NCI-H345 (cell line): Measurements from ENCODE around the gene POLDIP3.
"Not testable (repeated sequence)": the region's sequence is repeated elsewhere in the genome, so short reads cannot be mapped to it uniquely, and the experiment has no call there.

Experiments used
- DNase-seq: peaks from one replicate; lab custom pipeline; 2025; lab: John Stamatoyannopoulos, UW

The POLDIP3 gene

GRCh38 chr22:42617155-42617983, 2.7 kb upstream of the POLDIP3 start:
- DNase-seq, result no peak

DNA sequence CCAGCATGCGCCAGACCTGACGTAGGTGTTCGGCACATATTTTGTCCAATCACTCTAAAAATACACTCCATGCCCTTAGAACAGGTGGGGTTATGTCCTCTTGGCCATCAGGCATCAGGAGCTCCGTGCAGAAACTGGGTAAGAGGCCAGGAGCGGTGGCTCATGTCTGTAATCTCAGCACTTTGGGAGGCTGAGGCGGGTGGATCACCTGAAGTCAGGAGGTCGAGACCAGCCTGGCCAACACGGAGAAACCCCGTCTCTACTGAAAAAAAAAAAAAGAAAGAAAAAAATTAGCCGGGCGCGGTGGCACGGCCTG, 1.1 kb upstream of the POLDIP3 start:
- not testable (repeated sequence) for DNase-seq

GRCh38 chr22:42615092-42615859, 593 bp upstream of the POLDIP3 start:
- peak; percentile 81 for DNase-seq

- DNase-seq, result no peak
Observed at GRCh38 chr22:42613872-42614301, 796 bp downstream of the POLDIP3 start.

DNA sequence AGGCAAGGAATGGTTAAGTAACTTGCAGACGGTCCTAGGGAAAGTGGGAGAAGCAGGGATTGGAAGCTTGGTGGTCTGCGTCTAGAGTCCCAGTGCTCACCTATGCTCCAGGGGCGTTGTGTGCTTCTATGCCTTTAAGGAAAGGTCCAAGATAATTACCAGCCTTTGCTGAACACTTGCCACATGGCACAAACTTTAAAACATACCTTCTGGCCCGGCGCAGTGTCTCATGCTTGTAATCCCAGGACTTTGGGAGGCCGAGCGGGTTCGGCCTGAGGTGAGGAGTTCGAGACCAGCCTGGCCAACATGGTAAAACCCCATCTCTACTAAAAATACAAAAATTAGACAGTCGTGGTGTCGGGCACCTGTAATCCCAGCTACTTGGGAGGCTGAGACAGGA, 2.3 kb downstream of the POLDIP3 start:
- DNase-seq, result no peak

- DNase-seq, result no peak
Observed at GRCh38 chr22:42611051-42611450, 3.6 kb downstream of the POLDIP3 start.

DNA sequence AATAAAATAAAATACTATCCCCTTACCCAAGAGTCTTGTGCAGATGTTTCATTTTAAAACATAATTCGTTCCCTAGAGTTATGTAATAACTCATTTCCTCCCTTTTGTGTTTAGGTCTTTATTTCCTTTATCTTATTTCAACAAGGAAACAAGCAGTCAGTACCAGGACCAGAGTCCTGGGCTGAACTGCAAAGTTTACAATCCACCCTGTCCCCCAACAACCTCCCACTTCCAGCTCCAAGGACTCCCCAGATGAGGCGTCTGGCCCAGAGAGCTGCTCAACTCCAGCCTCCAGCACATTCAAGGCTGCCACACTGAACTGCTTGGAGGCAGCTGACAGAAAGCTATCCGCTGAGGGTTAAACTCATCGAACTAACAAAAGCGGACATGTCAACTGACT, 4.5 kb downstream of the POLDIP3 start:
- DNase-seq, result no peak

DNA sequence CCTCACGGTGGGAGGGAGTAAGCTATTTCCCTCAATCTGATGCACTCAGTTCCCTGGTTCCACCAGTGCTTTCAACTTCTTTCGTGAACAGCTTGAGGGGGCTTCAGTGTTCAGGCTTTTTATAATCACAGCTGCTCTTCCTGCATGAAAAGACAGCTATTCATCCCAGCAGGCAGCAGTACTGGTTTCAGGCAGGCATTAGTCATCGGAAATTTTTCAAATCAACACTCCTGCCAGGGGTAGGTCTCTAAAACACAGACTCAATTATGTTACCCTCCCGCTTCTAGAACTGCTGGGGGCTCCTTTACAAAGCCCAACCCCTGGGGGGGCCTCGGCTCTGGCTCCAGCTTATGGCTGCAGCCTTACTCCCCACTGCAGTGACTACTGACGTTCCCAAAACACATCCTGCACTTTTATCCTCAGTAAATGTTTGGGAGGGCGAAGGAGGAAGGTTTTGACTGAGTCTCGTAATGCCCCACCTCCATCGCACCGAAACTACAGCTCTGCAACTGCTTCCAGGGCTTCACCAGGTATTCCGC, 5.8 kb downstream of the POLDIP3 start:
- no peak for DNase-seq

DNA sequence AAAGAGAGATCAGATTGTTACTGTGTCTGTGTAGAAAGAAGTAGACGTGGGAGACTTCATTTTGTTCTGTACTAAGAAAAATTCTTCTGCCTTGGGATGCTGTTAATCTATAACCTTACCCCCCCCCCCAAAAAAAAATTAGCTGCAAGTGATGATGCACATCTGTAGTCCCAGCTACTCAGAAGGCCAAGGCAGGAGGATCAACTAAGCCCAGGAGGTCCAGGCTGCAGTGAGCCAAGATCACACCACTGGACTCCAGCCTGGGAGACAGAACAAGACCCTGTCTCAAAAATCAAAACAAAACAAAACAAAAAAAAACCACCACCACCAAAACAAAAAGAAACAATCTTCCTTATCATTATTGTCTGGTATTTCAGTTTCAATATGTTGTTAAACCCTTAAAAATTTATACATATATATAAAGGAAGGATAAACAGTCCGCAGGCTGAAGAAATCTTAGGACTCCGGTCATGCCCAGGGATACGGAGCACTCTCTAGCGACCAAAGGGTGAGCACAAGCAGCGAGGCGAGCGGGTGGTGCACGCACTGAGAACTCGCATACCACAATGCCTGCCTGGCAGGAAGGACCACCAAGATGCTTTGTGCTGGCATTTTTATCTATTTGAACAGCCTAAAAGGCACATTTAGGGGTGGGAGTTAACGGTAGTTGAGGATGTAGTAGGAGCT, 6.4 kb downstream of the POLDIP3 start:
- DNase-seq, result no peak

DNA sequence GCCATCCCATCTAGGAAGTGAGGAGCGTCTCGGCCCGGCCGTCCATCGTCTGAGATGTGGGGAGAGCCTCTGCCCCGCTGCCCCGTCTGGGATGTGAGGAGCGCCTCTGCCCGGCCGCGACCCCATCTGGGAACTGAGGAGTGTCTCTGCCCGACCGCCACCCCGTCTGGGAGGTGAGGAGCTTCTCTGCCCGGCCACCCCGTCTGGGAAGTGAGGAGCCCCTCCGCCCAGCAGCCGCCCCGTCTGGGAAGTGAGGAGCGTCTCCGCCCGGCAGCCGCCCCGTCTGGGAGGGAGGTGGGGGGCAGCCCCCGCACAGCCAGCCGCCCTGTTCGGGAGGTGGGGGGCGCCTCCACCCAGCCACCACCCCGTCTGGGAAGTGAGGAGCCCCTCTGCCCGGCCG, 7.0 kb downstream of the POLDIP3 start:
- DNase-seq, result not testable (repeated sequence)

DNA sequence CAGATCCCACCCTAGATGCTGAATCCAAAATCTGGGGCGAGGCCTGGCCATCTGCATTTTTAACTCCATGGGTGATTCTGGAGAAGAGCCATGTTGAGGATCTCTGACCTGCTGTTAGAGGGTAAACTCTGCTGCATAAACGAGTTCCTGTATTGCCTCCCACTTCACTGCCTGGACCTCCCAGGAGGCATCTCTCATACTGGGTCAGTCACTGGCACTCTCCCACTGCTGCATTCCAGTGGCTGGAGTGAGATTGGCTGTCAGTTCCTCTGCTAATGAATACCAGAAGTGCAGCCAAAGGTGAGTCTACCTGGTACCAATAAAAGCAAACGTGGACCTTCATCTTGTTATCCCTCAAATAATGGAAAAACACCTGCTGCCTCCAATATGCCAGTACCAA, 10.3 kb downstream of the POLDIP3 start:
- DNase-seq, result no peak

DNA sequence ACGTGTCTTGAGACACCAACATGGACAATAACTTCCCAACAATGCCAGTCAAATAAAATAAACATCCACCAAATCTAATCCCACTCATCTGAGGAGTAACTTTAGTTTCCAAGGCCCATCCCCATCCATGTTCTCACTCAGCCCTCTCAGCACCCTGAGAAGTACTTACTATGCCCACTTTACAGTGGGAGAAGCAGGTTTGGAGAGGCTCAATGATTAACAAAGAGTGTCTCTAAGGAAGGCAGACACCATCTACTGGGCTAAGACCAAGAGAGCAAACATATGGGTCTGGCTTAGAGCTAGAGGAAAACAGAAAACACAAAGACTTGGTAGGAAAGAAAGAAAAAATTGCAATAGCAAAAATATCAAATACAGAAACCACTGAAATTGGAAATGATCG, 11.3 kb downstream of the POLDIP3 start:
- DNase-seq, result no peak

GRCh38 chr22:42602470-42602869, 12.2 kb downstream of the POLDIP3 start:
- no peak for DNase-seq

DNA sequence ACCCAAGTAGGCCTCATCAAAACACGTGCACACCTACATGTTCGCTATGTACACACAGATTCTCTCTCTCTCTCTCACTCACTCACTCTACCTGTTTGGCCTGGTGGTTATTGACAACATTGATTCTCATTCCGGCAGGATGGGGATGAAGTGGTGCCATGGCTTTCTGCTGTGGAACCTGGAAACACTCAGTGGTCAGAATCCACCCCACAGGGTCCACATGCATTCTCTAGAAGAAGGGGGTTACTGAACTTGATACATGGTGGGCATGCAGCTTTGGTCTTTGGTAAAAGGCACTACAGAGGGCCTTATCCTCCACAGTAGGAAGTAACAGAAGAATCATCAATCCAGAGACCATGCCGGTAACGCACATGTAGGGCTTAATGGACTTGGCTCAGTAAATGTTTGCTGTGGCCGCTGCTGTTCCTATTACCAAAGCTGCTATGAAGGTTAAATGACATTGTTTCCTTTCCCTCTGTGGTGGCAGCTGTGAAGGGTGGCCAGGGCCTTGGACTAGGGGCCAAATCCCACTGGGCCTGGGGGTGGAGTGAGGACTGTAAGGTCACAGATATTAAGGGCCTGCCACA, 12.7 kb downstream of the POLDIP3 start:
- no peak for DNase-seq

- DNase-seq, result no peak
Observed at GRCh38 chr22:42596863-42597530, 17.7 kb downstream of the POLDIP3 start.

DNA sequence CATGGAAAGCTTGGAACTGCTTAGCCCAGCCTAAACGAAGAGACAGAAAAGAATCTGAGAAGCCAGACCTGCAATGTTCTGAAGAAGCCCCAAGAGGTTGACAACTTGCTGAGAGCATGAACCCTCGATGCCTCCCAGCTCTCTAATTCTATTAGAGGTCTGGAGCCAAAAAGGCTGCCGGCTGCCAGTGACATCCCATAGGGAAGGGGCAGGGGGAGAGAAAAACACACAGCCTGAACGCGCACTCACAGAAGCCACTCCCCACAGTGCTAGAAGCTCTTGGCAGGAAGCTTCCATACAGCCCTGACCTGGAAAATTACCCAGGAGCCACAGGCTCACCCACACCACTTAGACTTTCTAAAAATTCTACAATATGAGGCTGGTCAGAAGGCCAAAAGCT, 18.3 kb downstream of the POLDIP3 start:
- DNase-seq, result no peak

DNA sequence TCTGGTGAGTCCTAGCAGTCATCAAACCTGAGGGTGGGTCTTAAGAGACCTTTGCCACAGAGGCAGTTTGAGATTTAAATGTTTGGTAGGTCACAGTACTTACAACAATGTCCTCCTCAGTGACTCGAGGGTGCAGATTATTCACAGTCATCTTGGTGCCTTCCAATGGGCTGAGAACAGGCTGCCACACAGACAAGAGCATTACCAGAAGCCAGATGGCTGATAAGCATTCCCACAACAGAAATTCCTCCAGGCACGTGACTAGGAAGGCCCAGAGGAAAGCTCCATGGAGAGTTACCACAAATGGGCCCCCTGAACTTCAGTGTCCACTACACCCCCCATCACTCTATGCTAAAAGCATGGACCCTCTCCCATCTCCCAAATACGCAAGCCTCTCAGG, 19.2 kb downstream of the POLDIP3 start:
- DNase-seq, result no peak

GRCh38 chr22:42591987-42592386, 22.7 kb downstream of the POLDIP3 start:
- no peak for DNase-seq

GRCh38 chr22:42587588-42588175, 27.0 kb downstream of the POLDIP3 start:
- no peak for DNase-seq

GRCh38 chr22:42586381-42586780, 28.3 kb downstream of the POLDIP3 start:
- no peak for DNase-seq

DNA sequence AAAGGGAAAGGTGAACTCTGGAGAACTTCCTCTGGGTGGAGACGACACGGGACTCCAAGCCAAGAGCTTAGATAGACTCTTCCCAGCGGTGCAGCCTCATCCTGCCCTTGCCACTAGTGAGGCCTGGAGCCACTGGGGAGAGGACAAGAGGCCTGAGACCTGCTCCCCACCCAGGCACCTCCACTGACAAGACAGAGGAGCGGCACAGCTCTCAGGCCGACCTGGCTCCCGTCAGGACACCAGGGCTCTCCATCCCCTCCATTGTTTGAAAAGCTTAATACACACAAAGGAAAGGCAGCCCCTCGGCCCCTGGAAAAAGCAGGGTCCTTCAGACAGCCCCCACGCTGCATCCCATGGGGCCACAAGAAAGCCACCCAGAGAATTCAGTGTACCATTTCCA, 29.6 kb downstream of the POLDIP3 start:
- no peak for DNase-seq
